K562 (cell line): ENCODE data around the gene RNF20.

ENCODE experiments used
- EZH2 ChIP-seq: IDR thresholded peaks from 2 replicates; pipeline ENCODE4 v1.6.1; 2012; ENCODE audit warnings: low read depth, mild to moderate bottlenecking, inconsistent platforms, low read length, borderline replicate concordance
- FOXK1 ChIP-seq: sonication (generic); formaldehyde crosslinking; IDR thresholded peaks from 2 replicates; pipeline ENCODE4 v1.8.0; 2022; ENCODE audit warnings: missing genetic modification reagents, mild to moderate bottlenecking, borderline replicate concordance
- L3MBTL2 ChIP-seq: fragments of 450-650 bp; IDR thresholded peaks from 2 replicates; pipeline ENCODE4 v1.6.1; 2016; ENCODE audit warnings: mild to moderate bottlenecking, moderate library complexity
- MYNN ChIP-seq, 2 experiments: sonication (generic); formaldehyde crosslinking in 1 of 2; IDR thresholded peaks; 2 replicates each; pipeline versions ENCODE4 v1.5.0 to v1.6.1; 2016 to 2020; ENCODE audit warnings: antibody characterized with exemption in 1 of 2, missing genetic modification reagents in 1 of 2
- POLR2A ChIP-seq: fragments of 450-650 bp; conservative IDR thresholded peaks from 2 replicates; pipeline ENCODE4 v1.6.1; 2016
- POLR2AphosphoS5 ChIP-seq: IDR thresholded peaks from 2 replicates; pipeline ENCODE4 v1.6.1; 2011; ENCODE audit warnings: mild to moderate bottlenecking, low read depth, low read length, moderate library complexity; ENCODE audit not compliant: control insufficient read depth, insufficient read depth
- ZFP36 ChIP-seq: fragments of 150-350 bp; IDR thresholded peaks from 2 replicates; pipeline ENCODE4 v1.6.1; 2018; ENCODE audit warnings: low read length, low read depth; ENCODE audit not compliant: partially characterized antibody
- ZNF121 ChIP-seq: sonication (generic); formaldehyde crosslinking; conservative IDR thresholded peaks from 2 replicates; pipeline ENCODE4 v1.8.0; 2022; ENCODE audit warnings: missing genetic modification reagents
- TF ChIP-seq, protein P1 (sequence below): sonication (generic); formaldehyde crosslinking; IDR thresholded peaks from 2 replicates; pipeline ENCODE4 v1.8.0; 2022; ENCODE audit warnings: mild to moderate bottlenecking, missing genetic modification reagents
- TF ChIP-seq, protein P2 (sequence below), 3 experiments: IDR thresholded peaks in 2 of 3; conservative IDR thresholded peaks in 1 of 3; 2 replicates each; pipeline ENCODE4 v1.5.1; 2011 to 2012; ENCODE audit warnings: low read length in 3 of 3, mild to moderate bottlenecking in 3 of 3, control low read depth in 2 of 3, improper control_type of control experiment in 1 of 3, inconsistent platforms in 1 of 3, low read depth in 1 of 3, mixed read lengths in 1 of 3, moderate library complexity in 1 of 3; ENCODE audit not compliant: insufficient read depth in 2 of 3
- TF ChIP-seq, protein P3 (sequence below): fragments of 450-650 bp; IDR thresholded peaks from 2 replicates; pipeline ENCODE4 v1.6.1; 2018; ENCODE audit not compliant: partially characterized antibody

DNA sequence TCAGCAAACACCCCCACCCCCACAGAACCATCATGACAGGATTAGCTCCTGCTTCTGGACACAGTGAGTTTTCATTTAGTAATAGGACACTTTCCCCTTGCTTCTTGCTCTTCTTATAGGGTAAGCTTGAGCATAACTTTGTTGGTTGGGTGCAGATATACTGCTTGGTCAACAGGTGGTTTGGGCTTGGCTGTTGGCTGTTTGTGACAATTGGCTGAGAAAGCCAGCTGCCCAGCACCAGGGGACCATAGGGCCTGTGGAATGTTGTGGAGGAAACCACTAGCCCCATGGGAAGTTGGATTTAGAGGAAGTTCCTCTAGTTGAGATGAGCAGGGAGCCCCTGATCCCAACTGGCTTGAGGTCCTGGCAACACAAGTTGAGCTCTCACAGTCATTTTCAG, 30.6 kb downstream of the RNF20 start:
- TF ChIP-seq FOXK1 (CRISPR knock-in tag) (no peak), POLR2A (no peak), EZH2 (no peak), ZNF121 (CRISPR knock-in tag) (no peak), POLR2AphosphoS5 (no peak), MYNN (IDR thresholded peaks at IDR 0.05) (no peak), MYNN (CRISPR knock-in tag; IDR thresholded peaks at IDR 0.05) (no peak), L3MBTL2 (no peak), ZFP36 (no peak)
- TF ChIP-seq, protein P1, sequence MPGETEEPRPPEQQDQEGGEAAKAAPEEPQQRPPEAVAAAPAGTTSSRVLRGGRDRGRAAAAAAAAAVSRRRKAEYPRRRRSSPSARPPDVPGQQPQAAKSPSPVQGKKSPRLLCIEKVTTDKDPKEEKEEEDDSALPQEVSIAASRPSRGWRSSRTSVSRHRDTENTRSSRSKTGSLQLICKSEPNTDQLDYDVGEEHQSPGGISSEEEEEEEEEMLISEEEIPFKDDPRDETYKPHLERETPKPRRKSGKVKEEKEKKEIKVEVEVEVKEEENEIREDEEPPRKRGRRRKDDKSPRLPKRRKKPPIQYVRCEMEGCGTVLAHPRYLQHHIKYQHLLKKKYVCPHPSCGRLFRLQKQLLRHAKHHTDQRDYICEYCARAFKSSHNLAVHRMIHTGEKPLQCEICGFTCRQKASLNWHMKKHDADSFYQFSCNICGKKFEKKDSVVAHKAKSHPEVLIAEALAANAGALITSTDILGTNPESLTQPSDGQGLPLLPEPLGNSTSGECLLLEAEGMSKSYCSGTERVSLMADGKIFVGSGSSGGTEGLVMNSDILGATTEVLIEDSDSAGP (CRISPR knock-in tag) = no peak
- TF ChIP-seq, protein P2, sequence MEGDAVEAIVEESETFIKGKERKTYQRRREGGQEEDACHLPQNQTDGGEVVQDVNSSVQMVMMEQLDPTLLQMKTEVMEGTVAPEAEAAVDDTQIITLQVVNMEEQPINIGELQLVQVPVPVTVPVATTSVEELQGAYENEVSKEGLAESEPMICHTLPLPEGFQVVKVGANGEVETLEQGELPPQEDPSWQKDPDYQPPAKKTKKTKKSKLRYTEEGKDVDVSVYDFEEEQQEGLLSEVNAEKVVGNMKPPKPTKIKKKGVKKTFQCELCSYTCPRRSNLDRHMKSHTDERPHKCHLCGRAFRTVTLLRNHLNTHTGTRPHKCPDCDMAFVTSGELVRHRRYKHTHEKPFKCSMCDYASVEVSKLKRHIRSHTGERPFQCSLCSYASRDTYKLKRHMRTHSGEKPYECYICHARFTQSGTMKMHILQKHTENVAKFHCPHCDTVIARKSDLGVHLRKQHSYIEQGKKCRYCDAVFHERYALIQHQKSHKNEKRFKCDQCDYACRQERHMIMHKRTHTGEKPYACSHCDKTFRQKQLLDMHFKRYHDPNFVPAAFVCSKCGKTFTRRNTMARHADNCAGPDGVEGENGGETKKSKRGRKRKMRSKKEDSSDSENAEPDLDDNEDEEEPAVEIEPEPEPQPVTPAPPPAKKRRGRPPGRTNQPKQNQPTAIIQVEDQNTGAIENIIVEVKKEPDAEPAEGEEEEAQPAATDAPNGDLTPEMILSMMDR (IDR thresholded peaks at IDR 0.05 in 2 of 3, conservative IDR thresholded peaks at IDR 0.05 in 1 of 3; ENCODE audit: insufficient read depth in 2 of 3, low read depth in 1 of 3, low read length in 3 of 3) = no peak
- TF ChIP-seq, protein P3, sequence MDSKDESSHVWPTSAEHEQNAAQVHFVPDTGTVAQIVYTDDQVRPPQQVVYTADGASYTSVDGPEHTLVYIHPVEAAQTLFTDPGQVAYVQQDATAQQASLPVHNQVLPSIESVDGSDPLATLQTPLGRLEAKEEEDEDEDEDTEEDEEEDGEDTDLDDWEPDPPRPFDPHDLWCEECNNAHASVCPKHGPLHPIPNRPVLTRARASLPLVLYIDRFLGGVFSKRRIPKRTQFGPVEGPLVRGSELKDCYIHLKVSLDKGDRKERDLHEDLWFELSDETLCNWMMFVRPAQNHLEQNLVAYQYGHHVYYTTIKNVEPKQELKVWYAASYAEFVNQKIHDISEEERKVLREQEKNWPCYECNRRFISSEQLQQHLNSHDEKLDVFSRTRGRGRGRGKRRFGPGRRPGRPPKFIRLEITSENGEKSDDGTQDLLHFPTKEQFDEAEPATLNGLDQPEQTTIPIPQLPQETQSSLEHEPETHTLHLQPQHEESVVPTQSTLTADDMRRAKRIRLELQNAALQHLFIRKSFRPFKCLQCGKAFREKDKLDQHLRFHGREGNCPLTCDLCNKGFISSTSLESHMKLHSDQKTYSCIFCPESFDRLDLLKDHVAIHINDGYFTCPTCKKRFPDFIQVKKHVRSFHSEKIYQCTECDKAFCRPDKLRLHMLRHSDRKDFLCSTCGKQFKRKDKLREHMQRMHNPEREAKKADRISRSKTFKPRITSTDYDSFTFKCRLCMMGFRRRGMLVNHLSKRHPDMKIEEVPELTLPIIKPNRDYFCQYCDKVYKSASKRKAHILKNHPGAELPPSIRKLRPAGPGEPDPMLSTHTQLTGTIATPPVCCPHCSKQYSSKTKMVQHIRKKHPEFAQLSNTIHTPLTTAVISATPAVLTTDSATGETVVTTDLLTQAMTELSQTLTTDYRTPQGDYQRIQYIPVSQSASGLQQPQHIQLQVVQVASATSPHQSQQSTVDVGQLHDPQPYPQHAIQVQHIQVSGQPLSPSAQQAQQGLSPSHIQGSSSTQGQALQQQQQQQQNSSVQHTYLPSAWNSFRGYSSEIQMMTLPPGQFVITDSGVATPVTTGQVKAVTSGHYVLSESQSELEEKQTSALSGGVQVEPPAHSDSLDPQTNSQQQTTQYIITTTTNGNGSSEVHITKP = no peak
